GM19324 (cell line): ENCODE data around the gene SLC25A10.

Experiments
- ATAC-seq: cut with Tn5 transposase; IDR thresholded peaks from one replicate; pipeline ENCODE4 v1.9.1; 2021; ENCODE audit warnings: mild to moderate bottlenecking, moderate library complexity; ENCODE audit not compliant: unreplicated experiment, low FRiP score

Gene SLC25A10

DNA sequence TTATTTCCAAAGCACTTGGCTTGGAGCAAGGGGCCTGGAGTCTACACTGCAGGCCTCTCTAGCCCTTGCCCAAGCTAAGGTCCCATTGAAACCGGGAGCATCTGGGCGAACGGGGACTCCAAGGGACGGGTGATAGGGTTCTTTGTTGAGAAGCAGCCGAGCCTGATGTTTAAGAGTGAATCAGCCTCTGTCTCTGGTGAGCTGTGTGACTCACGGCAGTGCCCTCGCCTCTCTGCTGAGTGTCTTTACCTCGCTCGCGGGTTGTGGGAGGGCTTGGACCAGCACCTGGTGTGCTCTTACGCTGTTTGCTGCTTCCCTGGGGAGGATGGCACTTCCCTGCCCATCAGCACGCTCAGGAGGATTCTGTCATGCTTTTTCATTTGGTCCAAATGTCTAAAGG is 27.0 kb upstream of the SLC25A10 start:
- no peak for ATAC-seq

DNA sequence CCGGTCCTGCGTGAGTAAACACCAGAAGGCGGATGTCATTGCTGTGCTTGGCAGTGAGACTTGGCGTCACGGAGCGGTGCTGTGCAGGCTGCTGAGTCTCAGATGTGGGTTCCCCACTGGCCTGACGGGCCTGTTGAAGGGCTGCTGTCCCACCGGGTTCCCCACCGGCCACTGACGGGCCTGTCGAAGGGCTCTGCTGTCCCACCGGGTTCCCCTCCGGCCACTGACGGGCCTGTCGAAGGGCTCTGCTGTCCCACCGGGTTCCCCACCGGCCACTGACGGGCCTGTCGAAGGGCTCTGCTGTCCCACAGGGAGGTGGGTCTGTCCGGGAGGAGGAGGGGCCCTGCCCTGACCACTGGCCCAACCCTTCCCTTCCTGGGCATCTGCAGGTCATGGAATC is 25.5 kb upstream of the SLC25A10 start:
- ATAC-seq = no peak

DNA sequence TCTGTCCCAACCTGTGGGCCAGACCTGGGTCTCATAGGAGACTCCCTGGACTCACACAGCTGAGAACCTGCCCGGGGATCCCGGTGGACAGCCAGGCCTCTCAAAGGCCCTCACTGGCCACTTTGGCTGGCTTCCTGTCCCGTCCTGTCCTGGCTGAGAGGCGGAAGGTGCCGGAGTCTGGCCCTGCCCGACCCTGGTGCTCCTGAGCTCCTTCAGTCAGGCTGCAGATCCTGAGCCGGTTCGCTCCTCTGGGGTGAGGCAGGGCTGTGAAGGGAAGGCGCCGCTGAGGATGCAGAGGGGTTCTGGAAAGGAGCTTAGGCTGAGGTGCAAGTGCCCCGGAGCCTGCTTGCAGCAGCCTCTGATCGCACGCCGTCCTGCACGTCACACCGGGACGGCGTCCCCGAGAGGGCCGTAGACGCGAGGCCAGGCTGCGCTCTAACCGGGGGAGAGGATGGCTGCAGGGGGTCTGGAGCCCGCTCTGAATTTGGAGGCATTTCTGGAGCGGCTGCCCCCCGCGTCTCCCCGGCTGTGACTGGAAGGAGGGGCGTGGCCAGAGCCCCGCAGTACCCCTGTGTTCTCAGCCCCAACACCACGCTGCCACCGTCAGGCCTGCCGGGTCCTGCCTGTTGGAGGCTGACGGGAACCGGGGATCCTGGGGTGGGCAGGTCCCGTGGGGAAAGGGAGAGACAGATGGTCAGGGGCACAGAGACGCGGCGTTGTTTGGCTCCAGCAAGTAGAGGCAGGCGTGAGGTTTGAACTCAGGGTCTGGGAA is 24.1 kb upstream of the SLC25A10 start:
- no peak for ATAC-seq

DNA sequence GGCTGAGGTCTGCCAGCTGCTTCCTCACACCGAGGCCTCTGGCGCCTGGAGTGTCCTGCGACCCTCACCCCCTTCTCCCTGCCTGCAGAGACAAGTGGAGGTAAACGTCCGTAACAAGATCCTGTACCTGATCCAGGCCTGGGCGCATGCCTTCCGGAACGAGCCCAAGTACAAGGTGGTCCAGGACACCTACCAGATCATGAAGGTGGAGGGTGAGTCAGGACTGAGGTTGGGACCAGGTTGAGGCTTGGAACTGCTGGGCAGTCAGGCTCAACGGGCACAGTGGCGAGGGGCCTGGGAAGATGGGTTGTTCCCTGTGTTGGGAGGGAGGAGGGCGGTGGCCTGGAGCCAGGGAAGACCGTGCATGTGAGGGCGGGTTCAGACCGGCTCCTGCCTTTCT is 23.5 kb upstream of the SLC25A10 start:
- ATAC-seq = no peak

DNA sequence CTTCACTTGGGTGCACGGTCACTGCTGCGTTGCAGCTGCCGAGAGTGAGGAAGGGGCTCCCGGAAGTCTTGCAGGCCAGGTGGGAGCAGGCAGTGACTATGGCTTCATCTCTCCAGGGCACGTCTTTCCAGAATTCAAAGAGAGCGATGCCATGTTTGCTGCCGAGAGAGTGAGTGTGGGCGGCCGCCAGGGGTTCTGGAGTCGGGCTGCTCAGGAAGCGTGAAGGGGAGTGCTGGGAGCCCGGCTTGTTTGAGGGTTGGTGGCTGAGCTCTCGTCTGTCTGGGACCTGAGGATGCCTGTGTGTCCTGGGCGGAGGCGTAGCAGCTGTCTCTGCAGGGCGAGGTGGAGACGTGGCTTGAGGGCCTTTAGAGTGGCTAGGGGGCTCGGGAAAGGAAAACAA is 22.0 kb upstream of the SLC25A10 start:
- ATAC-seq = no peak

DNA sequence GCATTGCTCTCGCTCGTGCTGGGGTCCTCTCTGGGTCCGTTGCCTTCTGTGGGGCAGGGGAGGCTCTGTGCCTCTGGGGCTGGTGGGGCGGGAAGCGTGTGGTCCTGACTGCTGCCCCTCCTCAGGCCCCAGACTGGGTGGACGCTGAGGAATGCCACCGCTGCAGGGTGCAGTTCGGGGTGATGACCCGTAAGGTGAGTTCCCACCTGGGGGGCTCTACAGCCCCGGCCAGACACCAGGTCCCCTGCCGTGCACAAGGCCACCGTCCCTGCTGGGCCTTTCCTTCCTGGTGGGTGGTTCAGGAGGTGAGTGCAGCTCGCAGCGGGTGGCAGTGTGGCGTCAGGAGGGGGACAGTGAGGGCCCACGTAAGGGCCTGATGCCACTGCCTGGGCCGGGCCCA is 21.5 kb upstream of the SLC25A10 start:
- no peak for ATAC-seq

DNA sequence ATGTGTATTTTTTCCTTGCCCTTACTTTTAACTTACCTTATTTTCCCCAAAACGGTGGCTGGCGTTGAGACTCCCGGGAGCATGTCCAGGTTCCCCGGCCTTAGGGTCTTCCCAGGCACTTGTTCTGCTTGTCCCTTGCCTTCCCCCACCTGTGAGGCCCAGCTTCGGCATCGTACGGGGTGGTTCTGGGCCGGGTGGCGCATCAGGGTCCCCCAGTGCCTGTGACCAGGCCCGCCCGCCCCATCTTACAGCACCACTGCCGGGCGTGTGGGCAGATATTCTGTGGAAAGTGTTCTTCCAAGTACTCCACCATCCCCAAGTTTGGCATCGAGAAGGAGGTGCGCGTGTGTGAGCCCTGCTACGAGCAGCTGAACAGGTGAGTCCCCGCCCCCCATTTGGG is 20.9 kb upstream of the SLC25A10 start:
- no peak for ATAC-seq

DNA sequence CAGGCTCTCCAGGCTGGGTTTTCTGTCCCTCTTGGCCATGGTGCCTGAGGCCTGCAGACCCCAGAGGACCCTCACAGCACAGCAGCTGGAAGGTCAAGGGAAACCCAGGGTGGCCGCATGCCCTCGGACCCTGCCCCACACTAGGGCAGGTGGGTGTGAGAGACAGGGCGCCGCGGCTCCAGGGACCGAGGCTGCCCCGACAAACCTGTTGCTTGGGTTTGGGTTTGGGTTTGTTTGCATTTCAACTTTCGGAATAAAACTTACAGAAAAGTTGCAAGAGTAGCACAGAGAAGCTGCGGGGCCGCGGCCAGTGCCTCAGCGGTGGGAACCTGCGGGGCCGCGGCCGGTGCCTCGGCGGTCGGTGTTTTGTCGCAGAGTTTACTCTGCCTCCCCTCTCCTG is 20.5 kb upstream of the SLC25A10 start:
- no peak for ATAC-seq

DNA sequence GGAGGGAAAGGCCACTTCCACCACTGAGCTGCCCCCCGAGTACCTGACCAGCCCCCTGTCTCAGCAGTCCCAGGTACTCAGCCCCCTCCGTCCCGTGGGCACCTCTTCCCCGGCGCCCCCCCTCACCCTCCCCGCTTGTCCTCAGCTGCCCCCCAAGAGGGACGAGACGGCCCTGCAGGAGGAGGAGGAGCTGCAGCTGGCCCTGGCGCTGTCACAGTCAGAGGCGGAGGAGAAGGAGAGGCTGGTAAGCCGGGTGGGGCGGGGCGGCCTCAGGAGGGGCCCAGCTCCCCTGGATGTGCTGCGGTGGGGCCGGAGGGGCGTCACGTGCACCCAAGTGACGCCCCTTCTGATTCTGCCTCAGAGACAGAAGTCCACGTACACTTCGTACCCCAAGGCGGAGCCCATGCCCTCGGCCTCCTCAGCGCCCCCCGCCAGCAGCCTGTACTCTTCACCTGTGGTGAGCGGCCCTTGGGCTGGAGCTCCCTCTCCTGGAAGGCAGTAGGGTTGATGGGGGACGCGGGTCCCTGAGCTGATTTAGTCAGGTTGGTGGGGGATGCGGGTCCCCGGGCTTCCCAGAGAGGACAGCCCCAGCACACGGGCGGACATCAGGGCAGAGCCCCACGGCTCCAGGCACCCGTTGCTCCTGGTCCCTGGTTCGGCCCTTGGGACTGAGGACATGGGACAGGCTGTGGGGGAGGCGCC is 18.4 kb upstream of the SLC25A10 start:
- ATAC-seq = no peak

DNA sequence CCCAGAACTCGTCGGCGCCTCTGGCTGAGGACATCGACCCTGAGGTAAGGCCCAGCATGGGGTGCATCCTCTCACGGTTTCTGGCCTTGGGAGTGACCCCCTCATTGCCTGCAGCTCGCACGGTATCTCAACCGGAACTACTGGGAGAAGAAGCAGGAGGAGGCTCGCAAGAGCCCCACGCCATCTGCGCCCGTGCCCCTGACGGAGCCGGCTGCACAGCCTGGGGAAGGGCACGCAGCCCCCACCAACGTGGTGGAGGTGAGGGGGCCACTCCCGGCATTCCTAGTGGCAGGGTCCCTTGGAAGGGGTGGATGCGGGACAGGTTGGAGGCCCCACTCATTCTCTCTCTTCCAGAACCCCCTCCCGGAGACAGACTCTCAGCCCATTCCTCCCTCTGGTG is 17.3 kb upstream of the SLC25A10 start:
- no peak for ATAC-seq

DNA sequence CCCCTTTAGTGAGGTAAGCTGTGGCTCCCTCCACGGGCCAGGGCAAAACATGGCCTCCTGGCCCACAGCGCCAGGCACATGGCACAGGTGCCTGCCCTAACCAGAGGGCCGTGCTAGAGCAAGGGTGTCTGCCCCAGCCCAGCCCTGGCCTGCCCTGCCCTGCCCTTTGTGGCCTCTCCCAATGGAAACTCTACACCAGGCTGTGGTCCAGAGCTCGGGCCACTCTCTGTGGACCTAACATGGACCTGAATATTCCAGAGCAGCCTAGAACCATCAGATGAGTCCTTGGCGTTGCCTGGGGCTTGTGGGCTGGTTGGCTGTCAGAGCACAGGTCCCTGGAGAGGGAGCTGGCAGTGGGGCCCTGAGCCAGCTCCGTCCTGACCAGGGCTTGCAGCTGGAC is 16.9 kb upstream of the SLC25A10 start:
- ATAC-seq = no peak

DNA sequence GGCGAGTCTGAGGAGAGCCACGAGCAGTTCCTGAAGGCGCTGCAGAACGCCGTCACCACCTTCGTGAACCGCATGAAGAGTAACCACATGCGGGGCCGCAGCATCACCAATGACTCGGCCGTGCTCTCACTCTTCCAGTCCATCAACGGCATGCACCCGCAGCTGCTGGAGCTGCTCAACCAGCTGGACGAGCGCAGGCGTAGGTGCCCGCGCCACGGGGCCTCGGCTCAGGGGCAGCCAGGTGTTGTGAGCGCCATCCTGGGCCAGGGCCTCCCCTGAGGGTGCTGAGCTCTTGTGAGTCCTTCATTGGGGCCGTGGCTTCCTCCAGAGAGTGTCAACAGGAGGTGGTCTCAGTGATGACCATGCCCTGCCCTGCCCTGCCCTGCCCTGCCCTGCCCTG is 16.3 kb upstream of the SLC25A10 start:
- ATAC-seq = no peak

DNA sequence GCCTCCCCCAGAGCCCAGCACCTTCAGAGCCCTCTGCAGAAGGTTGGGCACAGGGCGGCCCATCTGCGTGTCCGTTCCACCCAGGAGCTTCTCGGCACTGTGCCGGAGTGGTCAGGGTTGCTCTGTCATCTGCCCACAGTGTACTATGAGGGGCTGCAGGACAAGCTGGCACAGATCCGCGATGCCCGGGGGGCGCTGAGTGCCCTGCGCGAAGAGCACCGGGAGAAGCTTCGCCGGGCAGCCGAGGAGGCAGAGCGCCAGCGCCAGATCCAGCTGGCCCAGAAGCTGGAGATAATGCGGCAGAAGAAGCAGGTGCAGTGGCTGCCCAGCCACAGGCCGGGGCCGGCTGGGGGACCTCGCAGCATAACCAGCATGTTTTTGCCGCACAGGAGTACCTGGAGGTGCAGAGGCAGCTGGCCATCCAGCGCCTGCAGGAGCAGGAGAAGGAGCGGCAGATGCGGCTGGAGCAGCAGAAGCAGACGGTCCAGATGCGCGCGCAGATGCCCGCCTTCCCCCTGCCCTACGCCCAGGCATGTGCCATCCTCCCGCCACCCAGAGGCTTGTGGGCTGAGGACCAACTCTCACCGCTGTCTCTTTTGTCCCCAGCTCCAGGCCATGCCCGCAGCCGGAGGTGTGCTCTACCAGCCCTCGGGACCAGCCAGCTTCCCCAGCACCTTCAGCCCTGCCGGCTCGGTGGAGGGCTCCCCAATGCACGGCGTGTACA is 15.7 kb upstream of the SLC25A10 start:
- ATAC-seq = no peak

DNA sequence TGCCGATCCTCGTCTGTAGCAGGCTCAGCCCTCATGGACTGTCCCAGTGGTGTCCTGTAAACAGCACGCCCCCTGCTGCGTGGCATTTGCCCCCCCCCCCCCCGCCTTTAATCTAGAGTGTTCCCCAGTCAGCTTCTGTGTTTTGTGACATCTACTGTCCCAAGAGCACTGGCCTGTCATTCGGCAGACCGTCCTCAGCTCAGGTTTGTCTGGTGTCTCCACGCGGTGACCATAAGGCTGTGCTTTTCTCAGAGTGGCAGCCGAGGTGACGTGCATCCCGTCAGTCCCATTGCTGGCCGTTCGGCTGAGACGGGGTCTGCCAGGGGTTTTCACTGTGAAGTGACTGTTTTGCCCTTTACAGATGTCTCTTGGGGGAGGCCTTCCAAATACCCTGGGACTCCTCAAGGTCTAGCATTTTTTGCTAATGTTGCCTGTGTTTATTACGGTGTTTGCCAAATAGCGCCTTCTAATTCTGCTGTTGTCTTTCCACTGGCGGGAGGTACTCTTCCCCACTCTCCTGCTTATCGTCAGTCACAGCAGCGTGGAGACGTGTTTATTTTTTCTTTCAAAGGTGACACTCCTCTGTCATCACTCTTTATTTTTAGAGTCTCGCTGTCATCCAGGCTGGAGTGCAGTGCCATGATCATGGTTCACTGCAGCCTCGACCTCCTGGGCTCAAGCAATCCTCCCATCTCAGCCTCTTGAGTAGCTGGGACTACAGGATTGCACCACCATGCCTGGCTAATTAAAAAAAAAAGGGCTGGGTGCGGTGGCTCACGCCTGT is 14.6 kb upstream of the SLC25A10 start:
- ATAC-seq = no peak

DNA sequence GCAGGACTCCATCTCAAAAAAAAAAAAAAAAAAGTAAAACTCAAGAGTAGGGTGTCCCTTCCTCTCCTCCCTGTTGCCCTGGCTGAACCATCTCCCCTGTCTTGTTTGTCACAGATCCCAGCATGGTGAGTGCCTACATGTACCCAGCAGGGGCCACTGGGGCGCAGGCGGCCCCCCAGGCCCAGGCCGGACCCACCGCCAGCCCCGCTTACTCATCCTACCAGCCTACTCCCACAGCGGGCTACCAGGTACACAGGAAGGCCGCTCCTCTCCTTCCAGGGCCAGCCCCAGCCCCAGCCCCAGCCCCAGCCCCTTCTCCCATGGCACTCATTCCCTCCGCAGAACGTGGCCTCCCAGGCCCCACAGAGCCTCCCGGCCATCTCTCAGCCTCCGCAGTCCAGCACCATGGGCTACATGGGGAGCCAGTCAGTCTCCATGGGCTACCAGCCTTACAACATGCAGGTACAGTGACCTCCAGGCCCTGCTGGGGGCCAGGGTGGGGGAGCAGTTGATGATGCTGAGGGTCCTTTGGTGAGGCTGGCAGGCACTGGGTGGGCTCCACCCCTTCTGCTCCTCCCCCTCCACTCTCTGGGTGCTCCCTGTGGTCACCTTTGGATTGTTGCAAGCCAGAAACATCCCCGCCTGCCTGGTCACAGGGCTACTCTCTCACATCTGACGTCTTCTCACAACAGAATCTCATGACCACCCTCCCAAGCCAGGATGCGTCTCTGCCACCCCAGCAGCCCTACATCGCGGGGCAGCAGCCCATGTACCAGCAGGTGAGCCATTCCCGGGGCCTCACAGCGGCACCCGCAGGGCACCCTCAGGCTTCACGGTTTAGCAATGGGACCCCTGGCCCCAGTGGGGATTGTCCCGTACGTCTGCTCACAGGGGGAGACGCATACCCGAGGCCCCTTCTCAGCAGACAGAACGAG is 11.5 kb upstream of the SLC25A10 start:
- no peak for ATAC-seq

DNA sequence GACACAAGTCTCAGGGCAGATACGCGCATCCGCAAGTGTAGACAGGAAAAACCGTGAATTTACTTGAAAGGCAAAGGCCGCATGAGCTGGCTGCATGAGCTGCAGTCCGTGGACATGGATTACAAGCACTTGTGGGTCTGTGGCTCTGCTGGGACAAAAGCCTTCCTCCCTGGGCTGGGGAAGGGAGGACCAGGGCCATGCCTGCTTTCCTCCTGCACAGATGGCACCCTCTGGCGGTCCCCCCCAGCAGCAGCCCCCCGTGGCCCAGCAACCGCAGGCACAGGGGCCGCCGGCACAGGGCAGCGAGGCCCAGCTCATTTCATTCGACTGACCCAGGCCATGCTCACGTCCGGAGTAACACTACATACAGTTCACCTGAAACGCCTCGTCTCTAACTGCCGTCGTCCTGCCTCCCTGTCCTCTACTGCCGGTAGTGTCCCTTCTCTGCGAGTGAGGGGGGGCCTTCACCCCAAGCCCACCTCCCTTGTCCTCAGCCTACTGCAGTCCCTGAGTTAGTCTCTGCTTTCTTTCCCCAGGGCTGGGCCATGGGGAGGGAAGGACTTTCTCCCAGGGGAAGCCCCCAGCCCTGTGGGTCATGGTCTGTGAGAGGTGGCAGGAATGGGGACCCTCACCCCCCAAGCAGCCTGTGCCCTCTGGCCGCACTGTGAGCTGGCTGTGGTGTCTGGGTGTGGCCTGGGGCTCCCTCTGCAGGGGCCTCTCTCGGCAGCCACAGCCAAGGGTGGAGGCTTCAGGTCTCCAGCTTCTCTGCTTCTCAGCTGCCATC is 10.6 kb upstream of the SLC25A10 start:
- no peak for ATAC-seq

DNA sequence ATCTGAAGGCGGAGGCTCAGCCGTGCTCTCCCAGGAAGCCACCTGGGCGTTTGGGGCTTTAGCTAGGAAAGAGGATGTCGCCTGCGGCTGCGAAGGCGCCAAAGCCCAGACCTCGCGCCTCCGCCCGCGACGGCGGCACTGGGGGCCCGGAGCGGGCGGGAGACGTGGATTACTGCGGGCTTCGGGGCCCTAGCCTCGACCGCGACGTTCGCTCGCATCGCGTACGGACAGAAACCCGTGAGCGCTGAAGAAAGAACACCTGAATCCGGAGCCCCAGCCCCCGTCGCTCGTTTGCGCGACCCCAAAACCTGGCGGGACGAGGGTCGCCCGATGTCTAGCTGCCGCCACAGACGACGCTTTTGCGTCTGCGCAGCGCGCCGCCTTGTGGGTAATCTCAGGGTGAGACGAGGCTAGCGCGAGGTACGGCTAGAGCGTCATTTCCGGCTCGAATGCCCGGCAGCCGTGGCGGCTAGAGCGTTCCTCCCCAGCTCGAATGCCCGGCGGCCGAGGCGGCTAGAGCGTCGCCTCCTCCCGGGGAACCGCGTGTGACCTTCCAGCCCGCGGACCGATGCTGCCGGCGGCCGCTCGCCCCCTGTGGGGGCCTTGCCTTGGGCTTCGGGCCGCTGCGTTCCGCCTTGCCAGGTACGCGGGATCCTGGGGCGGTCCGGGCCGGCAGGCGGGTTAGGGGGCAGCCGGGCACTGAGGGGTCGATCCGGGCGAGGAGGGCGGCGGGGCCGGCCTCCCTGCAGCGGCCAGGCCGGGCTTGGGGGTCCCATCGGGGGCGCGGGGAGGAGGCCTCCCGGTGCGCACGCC is 8.9 kb upstream of the SLC25A10 start, which contains the start of gene MRPL12:
Gene MRPL12 (plus strand): TSS at position 434 of the 813 bp plus-strand sequence. CDS start 135 bp downstream, at position 569.
- ATAC-seq = peak; percentile 86
